ENCODE results near the gene BANF2. TPM values are rescaled to one million over a fixed set of nuclear protein-coding genes. Genes with fewer than 3 reads are reported as not detected.

BANF2 gene
- total and polyA plus RNA-seq, 2 of the 13 experiments (the other 11 are each of a cell fraction or from before 2014, with no cell fraction given) = 0.35 TPM; not detected in 1

DNA sequence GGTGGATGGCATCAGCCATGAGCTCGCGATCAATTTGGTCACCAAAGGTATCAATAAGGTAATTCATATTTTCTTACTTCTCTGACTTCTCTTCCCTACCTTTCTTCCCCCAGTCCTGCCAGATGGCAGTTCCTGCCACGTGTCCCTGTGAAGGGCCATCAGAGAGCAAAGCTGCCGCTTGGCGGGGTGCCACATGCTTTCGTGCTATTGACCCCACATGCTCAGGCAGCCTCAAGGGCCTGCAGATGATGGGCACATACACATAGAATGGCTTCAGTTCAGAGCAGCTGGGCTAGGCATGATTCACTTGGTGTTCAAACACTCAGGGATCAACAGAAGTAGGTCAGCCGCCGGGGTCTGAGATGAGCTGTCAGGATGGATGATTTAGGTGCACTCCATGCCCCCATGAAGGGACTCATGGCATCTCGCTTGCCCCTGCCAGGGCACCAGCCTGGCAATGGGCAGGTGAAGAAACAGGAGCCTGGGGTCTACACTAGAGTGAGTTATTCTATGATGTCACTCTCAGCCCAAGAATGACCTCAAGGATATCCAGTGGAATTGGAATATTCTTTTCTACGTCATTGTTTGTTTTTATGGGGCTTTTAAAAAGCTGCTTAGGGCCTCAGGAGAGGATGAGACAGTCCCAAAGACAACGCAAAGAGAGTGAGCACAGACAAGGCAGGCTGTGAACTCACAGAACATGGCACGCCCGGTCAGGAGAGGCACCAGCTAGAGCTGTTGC lies 25.5 kb downstream of the BANF2 start (continued):
- TF ChIP-seq ZNF569 (CRISPR knock-in tag; IDR thresholded peaks at IDR 0.05; ENCODE audit: borderline replicate concordance) (no peak), BRD4 (CRISPR knock-in tag; IDR thresholded peaks at IDR 0.05) (no peak), ZNF772 (CRISPR knock-in tag; IDR thresholded peaks at IDR 0.05) (no peak), ZNF484 (CRISPR knock-in tag; IDR thresholded peaks at IDR 0.05; ENCODE audit: borderline replicate concordance, low read depth) (no peak), ATAD3A (CRISPR knock-in tag; IDR thresholded peaks at IDR 0.05) (no peak), ZNF337 (CRISPR knock-in tag; IDR thresholded peaks at IDR 0.05; ENCODE audit: borderline replicate concordance, low read depth) (no peak), ZFP37 (CRISPR knock-in tag; IDR thresholded peaks at IDR 0.05; ENCODE audit: borderline replicate concordance) (no peak), SMARCE1 (IDR thresholded peaks at IDR 0.05; ENCODE audit: borderline replicate concordance) (no peak), CHD2 (IDR thresholded peaks at IDR 0.05; ENCODE audit: low read depth, low read length) (no peak), NFIC (IDR thresholded peaks at IDR 0.05; ENCODE audit: low read length) (no peak), TBL1XR1 (IDR thresholded peaks at IDR 0.05; ENCODE audit: borderline replicate concordance, low read length, partially characterized antibody) (peak; percentile 26), ZSCAN25 (CRISPR knock-in tag; IDR thresholded peaks at IDR 0.05) (no peak), BORCS8-MEF2B (CRISPR knock-in tag; IDR thresholded peaks at IDR 0.05) (no peak), ZFP62 (CRISPR knock-in tag; IDR thresholded peaks at IDR 0.05) (no peak), KDM5A (IDR thresholded peaks at IDR 0.05; ENCODE audit: borderline replicate concordance, low read length) (no peak), GABPA (IDR thresholded peaks at IDR 0.05; ENCODE audit: low read depth, low read length) (no peak), GABPA (CRISPR knock-in tag; IDR thresholded peaks at IDR 0.05; ENCODE audit: low read depth) (no peak), THAP11 (CRISPR knock-in tag; IDR thresholded peaks at IDR 0.05) (no peak)
- TF ChIP-seq, protein P1, sequence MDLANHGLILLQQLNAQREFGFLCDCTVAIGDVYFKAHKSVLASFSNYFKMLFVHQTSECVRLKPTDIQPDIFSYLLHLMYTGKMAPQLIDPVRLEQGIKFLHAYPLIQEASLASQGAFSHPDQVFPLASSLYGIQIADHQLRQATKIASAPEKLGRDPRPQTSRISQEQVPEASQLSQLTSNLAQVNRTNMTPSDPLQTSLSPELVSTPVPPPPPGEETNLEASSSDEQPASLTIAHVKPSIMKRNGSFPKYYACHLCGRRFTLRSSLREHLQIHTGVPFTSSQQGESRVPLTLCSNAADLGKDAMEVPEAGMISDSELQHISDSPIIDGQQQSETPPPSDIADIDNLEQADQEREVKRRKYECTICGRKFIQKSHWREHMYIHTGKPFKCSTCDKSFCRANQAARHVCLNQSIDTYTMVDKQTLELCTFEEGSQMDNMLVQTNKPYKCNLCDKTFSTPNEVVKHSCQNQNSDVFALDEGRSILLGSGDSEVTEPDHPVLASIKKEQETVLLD (CRISPR knock-in tag; IDR thresholded peaks at IDR 0.05; ENCODE audit: low read depth) = no peak
- TF ChIP-seq, protein P2, sequence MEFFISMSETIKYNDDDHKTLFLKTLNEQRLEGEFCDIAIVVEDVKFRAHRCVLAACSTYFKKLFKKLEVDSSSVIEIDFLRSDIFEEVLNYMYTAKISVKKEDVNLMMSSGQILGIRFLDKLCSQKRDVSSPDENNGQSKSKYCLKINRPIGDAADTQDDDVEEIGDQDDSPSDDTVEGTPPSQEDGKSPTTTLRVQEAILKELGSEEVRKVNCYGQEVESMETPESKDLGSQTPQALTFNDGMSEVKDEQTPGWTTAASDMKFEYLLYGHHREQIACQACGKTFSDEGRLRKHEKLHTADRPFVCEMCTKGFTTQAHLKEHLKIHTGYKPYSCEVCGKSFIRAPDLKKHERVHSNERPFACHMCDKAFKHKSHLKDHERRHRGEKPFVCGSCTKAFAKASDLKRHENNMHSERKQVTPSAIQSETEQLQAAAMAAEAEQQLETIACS (CRISPR knock-in tag; IDR thresholded peaks at IDR 0.05) = no peak

Data from HepG2 (cell line).